GM21619 (cell line): ENCODE results near the gene ZNF774.
"Not testable (repeated sequence)": the region's sequence is repeated elsewhere in the genome, so short reads cannot be mapped to it uniquely, and the experiment has no call there.

Experiments
- ATAC-seq: cut with Tn5 transposase; IDR thresholded peaks from one replicate; pipeline ENCODE4 v1.9.1; 2021; ENCODE audit not compliant: unreplicated experiment

Gene ZNF774

DNA sequence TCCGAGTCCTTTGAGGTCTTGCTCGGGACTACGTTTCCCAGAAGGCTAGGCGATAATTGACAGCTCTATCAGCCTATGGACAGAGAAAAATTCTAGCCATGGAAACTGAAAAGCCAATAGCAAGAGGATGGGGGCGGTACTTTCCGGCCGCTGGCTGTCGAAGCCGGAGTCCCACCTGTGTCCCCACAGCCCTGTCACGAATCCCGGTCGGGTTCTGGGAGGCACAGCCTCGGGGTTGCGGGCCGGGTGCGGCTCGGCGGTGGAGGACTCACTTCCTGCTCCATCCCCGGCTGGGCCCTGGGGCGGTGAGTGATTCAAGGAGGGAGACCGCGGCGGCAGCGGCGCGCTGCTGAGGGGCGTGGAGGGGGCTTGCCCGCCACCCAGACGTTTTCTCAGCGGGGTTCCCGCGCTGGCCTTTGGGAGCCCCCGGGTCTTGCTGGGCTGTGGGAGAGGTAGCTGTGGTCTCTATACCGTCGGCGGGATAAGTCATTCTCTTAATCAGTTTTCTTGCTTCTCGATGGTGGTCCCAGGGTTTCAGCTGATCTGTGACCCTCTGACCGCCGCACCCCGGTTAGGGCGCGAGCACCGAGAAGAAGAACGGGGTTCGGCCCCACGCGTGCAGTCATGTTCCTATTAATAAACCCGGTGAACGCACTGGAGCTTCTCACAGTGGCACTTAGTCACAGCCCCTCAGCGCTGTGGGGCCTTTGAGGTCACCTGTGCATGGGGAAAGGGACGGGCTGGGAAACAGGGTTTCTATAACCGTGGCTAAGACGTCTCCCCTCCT lies at the start of gene ZNF774:
TSS of gene ZNF774 (plus strand) at position 178 of the 787 bp plus-strand sequence. CDS start 2,377 bp downstream, outside the sequence.
- ATAC-seq, result peak; percentile 99

DNA sequence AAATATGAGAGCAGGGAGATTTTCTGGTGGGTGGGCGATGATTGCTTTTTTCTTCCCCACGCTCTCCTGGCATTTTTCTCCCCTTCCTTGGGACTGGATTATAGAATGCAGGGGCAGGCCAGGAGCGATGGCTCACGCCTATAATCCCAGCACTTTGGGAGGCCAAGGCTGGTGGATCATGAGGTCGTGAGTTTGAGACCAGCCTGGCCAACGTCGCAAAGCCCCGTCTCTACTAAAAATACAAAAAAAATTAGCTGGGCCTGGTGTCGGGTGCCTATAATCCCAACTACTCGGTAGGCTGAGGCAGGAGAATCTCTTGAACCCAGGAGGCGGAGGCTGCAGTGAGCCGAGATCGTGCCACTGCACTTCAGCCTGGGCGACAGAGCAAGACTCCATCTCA lies 46.7 kb upstream of the ZNF774 start:
- not testable (repeated sequence) for ATAC-seq

- no peak for ATAC-seq
Observed at GRCh38 chr15:90305932-90306331, 46.2 kb upstream of the ZNF774 start.

- ATAC-seq, result peak; percentile 70
Observed at GRCh38 chr15:90306560-90306959, 45.5 kb upstream of the ZNF774 start.

- no peak for ATAC-seq
Observed at GRCh38 chr15:90307661-90308060, 44.4 kb upstream of the ZNF774 start.

- ATAC-seq, result no peak
Observed at GRCh38 chr15:90309020-90309419, 43.1 kb upstream of the ZNF774 start.

- no peak for ATAC-seq
Observed at GRCh38 chr15:90315278-90315982, 36.7 kb upstream of the ZNF774 start.

- ATAC-seq, result no peak
Observed at GRCh38 chr15:90316139-90316538, 35.9 kb upstream of the ZNF774 start.

- ATAC-seq, result no peak
Observed at GRCh38 chr15:90318591-90318990, 33.5 kb upstream of the ZNF774 start.

- ATAC-seq, result peak; percentile 90
Observed at GRCh38 chr15:90320062-90320884, 31.8 kb upstream of the ZNF774 start.

DNA sequence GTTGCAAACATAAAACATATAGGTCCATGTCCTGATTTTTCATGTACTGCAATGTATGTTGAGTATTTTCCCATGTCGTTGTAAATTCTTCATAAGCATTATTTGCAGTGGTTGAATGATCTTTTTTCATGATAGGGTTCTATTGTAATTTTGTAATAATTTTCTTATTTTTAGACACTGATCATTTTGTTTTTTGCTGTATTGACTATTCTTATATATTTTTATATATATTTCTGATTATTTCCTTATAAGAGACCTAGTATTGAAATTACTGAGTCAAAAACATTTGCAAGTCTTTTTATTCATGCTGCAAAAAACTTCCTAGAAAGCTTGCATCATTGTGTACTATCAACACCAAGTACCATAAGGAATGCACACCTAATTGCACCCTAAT lies 31.2 kb upstream of the ZNF774 start:
- no peak for ATAC-seq

DNA sequence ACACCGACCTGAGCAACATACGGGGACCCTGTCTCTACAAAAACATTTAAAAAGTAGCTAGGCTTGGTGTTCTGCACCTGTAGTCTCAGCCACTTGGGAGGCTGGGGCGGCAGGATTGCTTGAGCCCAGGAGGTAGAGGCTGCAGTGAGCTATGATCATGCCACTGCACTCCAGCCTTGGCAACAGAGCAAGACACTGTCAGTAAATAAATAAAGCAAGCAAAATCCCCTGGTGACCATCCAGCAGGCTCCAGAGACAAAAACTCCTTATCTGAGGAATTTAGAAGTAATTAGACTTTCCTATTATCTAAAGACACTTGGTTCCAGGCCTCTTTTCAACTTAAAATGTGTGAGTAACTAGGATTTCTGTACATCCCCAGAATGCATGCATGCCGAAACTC lies 29.5 kb upstream of the ZNF774 start:
- no peak for ATAC-seq

DNA sequence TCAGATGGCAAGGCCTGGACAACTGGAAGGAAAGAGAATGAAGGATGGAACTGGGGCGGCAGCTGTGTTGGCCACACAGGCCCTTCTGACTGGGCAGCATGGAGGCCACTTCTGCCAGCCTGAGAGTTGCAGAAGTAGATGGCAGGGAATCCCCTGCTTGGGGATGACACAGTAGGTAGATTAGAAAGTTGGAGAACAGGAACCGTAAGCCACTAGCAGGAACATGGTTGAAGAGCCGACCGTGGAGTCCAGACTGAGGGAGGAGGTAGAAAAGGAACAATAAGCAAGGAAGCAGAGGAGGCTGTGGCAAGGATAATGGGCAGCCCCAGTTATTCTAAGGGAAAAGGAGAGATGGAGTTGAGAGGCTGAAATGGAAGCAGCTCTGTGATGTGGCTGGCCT lies 26.4 kb upstream of the ZNF774 start:
- ATAC-seq, result no peak

GRCh38 chr15:90326441-90326840 lies 25.6 kb upstream of the ZNF774 start:
- no peak for ATAC-seq

DNA sequence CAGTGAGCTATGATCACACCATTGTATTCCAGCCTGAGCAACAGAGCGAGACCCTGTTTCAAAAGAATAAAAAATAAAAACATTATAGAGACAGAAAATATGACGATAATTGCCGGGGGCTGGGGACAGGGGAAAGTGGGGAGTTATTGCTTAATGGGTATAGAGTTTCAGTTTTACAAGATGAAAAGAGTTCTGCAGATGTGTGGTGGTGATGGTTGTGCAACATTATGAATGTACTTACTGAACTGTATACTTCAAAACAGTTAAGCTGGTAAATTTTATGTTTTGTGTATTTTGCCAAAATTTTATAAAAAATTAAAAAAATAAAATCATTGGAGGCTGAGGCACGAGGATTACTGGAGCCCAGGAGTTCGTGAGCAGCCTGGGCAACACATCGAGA lies 24.8 kb upstream of the ZNF774 start:
- ATAC-seq, result no peak

GRCh38 chr15:90334304-90334731 lies 17.8 kb upstream of the ZNF774 start:
- ATAC-seq, result no peak

GRCh38 chr15:90336705-90337141 lies 15.4 kb upstream of the ZNF774 start:
- ATAC-seq, result no peak

DNA sequence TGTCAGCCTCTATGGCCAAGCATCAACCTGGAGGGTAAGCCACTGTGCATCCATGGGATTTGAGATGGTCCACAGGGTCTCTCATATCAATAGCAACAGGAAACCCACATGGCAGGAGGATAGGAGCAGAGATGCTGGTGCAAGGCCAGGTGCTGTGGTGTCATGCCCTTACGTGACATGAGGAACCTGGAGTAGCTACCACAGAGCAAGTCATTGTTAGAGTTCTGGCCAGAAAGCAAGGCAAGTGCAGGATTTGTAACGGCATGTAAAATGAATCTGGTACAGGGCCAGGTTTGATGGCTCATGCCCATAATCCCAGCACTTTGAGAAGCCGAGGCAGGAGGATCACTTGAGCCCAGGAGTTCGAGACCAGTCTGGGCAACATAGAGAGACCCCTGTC lies 14.8 kb upstream of the ZNF774 start:
- no peak for ATAC-seq

DNA sequence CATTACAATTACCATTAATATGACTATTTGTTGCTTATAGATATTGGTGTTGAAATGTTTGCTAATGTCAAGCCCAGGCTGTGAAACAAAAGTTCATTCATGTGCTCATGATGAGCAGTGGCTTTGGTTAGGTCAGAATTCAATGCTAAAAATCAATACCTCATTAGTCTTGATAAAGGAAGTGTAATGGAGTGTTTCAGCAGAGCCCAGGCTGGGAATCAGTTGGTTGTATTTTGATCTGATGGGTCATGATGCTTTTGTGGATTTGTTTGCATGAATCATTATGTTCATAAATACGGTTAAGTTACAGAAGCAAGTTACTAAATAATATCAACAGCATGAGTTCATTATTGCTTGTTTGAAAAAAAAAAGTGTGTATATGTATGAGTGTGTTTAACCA lies 13.6 kb upstream of the ZNF774 start:
- ATAC-seq, result no peak

DNA sequence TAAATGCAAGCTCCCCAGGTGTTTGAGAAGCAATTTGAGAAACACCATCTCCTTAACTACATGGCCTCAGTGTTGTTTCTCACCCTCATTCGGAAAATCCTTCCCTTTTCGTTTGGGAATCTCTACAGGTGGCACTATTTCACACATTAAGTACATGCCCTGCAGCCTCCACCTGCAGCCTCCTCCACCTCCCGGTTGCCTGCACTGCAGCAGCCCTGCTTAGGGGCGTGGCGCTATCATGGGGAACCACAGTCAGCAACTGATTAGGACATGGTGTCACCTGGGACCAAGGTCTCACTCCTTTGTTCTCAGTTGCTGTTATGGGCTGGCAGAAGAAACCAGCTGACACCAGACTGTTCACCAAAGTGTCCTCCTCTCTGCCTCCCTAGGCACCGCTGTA lies 11.7 kb upstream of the ZNF774 start:
- ATAC-seq, result no peak

DNA sequence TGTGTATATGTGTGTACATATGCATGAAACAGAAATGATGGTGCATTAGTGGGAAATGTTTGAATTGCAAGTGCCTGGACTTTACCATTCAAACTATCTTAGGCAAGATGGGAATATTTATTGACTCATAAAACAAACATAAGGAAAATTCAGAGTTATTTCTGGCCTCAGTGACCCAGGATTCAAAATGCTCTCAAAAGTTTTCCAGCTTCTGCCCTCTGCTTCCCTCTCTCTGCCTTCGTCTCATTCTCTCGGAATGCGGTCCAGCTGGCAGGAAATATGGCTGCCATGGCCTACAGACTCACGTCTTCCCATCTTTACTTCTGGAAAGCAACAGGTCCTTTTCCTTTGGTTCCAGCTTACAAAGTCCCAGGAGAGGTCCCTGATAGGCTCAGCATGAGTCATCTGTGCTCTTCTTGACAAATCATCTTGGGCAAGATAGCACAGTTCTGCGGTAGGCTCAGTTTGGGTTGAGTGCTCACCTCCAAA lies 8.7 kb upstream of the ZNF774 start:
- ATAC-seq, result no peak
